Measurements from ENCODE around the gene NMD3.
"Not testable (repeated sequence)": the region's sequence is repeated elsewhere in the genome, so short reads cannot be mapped to it uniquely, and the experiment has no call there.

The NMD3 gene

DNA sequence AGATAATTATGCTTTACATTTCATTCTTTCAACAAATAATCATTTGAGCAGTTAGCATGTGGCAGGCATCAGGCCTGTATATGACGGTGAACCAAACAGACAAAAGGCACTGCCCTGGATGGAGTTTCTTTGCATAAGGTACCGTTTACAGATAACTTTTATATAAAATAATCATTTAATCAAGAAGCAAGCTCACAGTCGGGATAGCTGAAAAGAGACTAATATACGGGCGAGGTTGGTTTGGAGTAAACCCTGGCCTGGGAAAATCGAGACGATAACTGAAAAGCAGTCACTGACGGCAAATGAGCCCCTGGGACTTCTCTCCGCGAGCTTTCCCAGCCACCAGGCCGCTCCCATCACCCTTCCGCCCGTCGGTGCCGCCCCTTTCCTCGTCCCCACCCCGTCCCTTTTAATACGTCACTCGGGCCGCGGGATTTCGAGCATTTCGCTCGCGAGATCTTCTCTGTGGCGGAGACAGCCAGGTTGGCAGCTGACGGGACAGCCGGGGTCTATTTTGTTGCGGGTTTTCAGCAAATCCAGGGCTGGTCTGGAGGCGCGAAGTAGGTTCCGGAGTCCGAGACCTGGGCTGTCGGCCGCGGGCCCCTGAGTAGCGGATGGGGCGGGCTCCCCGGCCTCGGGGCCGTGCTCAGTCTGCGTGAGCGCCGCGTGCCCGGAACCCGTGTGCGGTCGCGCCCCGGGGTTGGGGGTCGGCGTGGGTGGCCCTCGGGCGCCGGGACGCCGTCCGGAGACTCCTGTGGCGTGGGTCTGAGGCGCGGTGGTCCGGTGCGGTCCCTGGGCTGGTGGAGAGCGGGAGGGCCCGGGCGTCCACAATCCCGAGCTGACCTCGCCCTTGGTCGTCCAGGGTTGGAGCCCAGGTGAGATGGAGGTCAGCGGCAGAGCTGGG, at the start of gene NMD3:
Gene NMD3 (plus strand): TSS at position 462 of the 904 bp plus-strand sequence. CDS start 703 bp downstream, outside the sequence.
- FAIRE-seq = no peak

DNA sequence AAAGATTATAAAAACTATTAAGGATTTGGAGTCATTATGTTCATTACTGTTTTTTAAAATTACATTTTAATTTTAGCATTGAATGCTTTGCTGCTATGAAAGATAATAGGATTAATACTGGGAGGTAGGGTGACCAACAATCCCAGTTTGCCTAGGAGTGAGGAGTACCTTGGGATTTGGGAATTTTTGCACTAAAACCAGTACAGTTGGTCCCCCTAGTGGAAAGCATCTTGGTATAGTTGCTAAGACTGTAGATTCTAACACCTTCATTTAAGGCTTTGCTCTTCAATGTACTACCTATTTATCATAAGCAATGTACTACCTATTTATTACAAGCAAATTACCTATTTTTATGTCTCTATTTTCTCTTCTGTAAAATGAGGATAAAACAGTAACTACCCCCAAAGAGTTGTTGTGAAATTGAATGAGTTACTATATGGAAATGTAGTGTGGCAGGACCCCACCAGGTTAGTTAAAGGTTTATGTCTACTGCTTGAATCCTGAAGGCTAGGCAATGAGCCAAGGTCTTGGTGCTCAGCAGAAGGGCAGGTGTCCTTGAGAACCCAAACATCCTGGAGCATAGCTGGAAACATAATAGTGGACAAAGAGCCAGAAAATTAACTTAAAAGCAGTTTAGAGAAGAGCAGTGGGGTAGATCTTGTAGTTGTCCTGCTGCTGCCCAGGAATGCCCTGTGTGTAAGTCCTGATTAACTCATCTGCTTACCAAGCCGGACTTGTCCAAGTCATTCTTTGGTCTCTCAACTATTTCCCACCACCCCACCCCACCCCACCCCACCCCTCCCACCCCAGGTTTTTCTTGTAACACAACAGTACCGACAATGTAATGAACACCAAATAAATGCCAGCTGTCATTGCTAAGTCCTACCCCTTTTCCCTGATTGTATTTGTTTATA, 49.2 kb upstream of the NMD3 start:
- no peak for FAIRE-seq

DNA sequence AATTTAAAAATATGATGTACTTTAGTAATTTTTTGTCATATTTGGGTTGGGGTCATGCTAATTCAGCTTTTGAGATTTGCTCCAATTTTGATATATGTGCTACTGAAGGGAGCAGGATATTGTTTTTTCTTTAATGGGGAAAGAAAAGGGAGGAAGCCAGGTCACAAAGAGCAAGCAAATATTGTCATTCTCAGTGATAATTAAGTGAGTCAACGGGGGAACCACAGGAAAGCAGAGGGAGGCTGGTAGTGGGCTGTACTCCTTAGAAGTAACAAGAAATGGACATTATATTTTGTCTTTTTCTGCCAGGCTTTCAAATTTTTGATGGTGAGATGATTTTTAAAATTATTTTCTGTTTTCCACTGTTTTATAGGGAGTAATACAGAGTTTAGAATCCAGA, 45.6 kb upstream of the NMD3 start:
- no peak for FAIRE-seq

DNA sequence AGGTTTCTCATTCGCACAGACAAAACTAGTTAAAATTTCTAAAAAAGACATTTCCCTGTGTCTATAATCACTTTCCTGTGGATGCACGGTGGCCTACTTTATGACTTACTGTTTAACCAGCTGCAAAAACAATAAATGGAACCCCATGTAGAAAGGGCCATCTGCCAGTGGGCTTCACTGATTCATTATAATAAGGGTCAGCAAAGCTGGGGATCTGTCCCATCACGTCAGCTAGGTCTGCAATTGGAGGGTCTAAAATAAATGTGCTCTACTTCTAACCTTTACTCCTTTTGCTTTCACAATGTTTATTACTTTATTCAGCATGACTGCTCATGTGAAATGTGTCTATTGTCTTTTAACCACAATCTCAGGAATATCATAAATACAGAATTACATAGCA, 43.1 kb upstream of the NMD3 start:
- no peak for FAIRE-seq

DNA sequence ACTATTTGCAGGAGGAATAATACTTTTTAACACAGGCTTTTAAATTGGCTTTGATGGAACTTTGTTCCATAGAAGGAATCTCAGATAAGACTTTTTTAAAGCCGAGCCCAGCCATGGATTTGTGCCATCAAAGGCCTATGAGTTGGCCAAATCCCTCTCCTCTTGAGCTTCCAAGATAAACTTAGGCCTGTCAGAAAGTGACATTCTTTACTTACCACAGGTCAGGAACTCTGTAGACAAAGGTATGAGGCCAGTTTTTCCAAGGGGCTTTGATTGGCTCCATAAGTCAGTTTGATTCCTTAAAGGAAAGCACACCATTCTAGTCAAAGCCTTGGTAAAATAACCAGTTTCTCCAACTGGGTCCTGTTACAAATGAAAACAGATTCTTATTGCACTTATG, 39.7 kb upstream of the NMD3 start:
- FAIRE-seq = not testable (repeated sequence)

DNA sequence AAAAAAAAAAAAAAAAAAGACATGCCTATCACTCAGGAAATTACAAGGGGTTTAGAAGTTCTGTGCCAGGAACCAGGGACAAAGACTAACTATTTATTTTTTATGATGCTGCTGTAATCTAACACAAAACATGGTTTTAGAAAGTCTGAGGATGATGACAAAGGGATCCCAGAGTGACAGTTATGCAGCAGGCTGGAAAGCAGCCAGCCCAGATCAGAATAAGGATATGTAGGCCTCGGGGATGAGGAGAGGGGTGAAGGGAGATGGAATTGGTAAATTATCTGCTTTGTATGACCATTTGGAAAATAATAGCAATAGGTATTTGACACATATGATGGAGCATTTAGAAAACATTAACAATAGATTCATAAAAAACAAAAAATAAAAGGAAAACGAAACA, 34.1 kb upstream of the NMD3 start:
- FAIRE-seq = no peak

DNA sequence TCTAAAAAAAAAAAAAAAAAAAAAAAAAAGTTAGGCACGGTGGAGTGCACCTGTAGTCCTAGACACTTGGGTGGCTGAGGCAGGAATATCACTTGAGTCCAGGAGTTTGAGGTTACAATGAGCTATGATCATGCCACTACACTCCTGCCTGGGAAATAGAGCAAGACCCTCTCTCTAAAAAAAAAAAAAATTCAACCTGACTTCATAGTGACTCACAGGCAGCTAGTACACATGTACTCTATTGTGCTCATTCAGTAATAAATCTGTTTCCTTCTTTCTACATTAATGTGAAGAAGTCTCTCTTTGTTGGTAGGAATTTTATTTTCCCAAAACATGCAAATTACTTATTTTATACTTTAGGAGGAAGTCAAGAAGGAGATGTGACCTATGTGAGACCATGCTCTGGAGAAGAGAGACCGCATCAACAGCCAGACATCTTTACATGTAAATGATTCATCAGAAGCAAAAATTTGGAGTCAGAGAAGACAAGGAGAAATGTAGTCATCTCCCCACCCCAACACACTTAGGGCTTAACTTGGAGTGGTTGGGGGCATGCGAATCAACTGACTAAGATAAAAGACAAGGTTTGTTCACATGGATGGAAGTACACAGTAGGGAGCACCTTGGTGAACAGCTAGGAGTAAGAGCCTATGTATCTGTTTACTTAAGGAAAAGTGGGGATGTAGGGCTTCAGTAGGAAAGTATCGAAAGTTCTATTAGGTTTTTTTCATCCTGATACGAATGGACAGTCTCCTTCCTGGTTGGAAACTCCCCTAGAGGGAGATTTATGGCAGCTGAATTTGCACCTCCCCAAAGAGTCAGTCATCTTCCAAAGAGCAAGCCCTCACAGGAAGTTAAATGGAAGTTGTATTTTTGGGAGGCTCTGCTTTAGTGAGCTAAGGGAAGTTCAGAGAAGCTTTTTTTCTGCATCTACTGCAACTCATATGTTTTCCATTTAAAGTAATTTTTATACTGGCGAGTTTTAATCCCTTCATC, 23.0 kb upstream of the NMD3 start:
- FAIRE-seq = no peak

DNA sequence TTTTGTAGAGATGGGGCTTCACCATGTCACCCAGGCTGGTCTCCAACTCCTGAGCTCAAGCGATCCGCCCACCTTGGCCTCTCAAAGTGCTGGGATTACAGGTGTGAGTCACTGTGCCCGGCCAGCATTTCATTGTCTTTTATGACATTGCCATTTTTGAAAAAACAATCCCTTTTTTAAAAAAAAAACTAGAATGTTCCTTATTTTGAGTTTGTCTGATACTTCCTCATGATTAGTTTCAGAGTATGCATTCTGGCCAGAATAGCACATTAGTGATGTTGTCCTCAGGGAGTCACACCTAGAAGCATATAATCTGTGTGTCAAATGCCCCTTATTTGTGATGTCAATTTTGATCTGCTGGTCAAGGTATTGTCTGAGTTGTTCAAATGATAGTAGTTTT, 21.2 kb upstream of the NMD3 start:
- FAIRE-seq = no peak

DNA sequence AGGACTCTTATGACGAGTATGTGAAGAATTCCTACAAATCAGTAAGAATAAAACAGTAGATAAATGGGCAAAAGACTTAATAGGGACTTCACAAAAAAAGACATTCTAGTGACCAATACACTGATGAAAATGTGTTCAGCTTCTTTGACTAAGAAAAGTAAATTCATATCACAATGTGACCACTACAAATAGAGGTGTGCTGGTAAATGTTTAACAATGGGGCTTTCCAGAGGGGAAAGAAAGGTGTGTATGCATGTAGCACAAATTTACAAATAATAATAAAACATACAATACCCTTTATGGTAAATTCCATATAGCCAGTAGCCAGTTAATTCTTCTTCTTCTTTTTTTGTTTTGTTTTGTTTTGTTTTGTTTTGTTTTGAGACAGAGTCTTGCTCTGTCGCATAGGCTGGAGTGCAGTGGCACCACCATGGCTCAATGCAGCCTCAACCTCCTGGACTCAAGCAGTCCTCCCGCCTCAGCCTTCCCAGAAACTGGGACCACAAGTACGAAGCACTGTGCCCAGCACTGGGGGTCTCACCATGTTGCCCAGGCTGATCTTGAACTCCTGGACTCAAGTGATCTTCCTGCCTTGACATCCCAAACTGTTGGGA, 17.5 kb upstream of the NMD3 start:
- no peak for FAIRE-seq

DNA sequence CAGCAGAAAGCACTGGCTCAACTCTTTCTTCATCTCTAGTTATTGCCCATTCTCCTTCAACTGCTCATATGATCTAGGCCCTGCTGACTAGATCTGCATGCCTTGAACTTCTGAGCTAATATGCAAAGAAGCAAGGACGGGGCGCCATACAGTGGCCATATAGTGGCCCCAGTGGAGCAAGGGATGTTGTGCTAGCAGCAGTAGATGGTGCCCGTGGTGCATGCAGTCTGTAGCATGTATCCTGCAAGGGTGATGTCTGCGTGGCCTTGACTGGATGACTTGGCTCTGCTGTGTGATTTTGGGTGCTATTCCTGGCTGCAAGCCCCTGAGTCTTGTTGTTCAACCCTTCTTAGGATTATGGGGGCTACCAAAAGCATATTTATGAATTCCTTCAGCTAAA, 12.2 kb upstream of the NMD3 start:
- no peak for FAIRE-seq

DNA sequence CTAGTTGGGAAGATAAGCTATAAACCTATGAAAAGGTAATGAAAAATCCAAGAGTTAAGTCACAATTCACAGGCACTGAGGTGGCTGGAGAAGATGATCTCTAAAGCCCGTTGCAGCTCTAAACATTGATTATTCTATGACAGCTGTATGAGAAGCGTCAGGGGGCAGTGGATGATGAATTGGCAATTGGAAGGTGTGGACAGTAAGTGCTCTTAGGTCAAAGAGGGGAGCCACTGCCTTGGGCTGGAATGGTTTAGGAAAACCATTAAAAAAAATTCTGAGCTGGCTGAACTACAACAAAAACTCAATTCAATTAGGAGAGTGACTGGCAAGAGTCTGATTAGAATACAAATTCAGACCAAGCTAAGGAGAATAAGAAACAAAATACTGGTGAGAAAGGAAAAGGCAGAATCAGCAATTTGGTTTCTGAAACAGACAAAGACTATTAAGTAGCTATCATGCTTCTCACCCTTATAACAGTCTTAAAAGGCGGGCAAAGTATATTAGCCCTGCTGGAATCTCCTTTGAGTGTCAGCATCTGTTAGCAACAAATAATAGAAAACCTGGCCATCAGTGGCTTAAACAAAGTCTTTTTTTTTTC, 8.8 kb upstream of the NMD3 start:
- no peak for FAIRE-seq

DNA sequence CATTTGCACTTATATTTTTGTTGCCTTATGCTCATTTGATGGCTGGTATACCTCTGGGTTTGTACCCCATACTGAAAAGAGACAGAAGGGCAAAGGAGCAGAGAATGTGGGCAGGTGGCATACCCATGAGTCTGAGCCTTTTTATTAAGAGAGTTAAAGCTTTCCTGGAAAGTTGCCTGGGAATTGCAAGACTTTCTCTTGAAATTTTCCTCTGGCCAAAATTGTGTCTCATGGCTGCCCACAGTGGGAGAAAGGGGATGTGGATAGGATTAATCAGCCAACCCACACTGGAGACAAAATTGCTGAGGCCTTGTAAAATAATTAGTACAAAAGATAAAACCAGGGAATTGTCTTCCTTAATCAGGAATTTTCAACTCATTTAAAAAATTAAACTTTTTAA, 8.2 kb upstream of the NMD3 start:
- no peak for FAIRE-seq

DNA sequence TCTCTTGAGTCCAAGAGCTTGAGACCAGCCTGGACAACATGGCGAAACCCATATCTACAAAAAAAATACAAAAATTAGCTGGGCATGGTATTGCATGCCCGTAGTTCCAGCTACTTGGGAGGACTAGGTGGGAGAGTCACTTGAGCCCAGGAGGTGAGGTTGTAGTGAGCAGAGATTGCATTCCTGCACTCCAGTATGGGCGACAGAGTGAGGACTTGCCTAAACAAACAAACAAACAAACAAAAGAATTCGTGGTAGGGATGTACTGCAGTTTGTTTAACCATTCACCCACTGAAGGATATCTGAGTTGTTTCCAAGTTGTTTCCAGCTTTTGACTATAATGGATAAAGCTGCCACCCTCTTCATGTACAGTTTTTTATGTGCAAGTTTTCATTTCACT, 7.5 kb upstream of the NMD3 start:
- no peak for FAIRE-seq

DNA sequence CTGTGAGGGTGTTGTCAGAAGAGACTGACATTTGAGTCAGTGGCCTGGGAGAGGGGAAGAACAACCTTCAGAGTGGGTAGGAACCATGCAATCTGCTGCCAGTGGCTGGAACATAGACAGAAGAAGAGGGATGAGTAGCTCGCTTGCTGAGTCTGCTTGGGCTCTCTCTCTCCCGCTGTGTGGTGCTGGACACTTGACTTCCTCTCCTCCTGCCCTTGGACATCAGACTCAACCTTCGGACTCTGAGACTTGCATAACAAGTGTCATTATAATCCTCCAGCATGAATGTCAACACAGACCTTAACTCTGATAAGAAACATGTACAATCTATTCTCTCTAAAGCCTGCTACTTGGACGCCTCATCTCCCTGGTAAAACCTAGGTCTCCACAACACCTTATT, 5.9 kb upstream of the NMD3 start:
- no peak for FAIRE-seq

DNA sequence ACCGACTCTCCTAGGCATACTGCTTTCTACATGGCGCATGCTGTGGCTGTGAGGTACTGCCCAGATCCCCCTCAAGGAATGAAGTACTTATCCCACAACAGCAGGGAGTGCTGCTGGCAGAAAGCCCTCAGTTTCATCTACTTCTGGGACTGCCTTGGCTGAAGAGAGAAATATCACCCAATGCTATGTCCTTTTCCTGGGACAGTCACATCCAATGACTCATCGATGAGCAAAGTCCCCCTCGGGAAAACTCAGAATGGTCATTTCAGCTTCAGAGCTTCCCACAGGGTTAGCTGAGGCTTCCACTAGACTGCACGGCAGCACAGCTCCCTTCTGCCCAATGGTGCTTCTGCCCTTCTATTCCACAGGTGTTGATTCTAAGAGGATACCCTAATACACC, 3.6 kb upstream of the NMD3 start:
- FAIRE-seq = no peak

DNA sequence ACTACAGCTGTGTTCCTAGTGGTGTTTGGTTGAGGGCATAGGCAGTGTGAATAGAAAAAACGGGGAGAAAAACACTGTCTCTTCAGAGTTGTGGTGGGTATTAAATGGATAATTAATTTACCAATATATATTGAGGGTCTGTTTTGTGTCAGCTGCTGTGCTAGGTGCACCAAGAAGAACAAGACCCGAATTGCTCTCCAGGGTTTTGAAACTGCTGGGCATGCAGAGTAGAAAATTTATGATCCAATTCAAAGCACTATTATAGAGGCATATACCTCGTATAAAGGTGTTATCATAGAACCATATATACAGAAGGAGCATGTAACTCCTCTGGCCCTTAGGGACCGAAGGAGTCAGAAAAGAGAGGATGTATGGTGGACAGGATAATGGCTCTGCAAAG, 1.6 kb upstream of the NMD3 start:
- no peak for FAIRE-seq

DNA sequence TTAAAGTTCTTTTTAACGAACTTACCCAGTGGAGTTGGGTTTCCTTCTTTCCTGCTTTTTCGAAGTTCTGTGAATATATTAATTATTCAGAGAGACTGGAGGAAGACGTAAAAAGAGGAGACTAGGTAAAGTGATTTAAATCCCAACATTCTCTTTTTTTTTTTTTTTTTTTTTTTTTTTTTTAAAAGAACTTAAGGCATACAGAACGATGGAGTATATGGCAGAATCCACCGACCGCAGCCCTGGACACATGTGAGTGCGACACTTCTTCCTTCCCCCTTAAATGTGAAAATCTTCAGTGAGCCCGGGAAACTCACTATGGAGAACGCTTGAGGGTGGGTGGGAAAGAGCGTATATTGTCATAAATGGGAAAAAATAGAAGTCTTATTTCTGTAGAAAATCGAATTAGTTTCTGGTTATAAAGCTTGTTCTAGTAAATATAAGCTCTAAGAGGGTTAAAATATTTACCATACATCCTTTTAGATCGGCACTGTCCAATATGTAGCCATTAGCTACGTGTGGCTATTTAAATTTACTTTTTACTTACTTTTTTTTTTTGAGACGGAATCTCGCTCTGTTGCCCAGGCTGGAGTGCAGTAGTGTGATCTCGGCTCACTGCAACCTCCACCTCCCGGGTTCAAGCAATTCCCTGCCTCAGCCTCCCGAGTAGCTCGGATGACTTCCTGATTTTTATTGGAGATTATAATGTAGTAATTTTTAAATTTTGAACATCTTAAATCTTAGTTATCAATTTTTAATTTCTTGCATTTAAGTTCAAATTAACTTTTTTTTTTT, 892 bp downstream of the NMD3 start:
- no peak for FAIRE-seq

DNA sequence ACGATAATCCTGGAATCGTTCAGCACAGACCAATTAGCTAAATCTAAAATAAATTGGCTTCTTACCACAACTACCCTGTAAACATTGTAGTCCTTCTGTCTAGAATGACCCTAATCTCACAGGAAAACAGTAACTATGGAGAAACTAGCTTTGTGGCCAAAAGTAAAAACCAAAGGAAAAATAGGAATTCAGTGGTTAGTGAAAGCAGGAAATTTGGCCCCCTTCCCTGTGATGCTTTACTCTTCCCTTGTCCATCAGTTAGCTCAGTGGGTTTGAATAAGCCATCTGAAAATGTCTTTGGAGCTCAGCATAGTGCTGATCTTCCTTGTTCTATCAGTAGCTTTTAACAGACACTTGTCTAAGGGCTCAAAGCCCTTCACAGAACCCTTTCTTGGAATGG, 1.6 kb downstream of the NMD3 start:
- FAIRE-seq = no peak

DNA sequence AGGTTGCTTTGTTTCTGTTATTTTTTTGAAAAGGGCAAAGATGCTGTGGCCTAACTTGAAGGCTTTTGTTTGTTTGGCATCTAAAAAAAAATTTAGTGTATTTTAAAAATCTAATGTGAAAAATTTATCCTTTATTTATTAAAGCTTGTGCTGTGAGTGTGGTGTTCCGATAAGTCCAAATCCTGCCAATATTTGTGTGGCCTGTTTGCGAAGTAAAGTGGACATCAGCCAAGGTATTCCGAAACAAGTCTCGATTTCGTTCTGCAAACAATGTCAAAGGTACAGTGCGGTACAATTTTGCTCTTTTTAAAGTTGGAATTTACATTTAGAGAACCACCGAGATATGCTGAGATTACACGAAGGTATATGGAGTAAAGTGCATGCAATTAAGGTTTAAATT, 3.7 kb downstream of the NMD3 start:
- no peak for FAIRE-seq

DNA sequence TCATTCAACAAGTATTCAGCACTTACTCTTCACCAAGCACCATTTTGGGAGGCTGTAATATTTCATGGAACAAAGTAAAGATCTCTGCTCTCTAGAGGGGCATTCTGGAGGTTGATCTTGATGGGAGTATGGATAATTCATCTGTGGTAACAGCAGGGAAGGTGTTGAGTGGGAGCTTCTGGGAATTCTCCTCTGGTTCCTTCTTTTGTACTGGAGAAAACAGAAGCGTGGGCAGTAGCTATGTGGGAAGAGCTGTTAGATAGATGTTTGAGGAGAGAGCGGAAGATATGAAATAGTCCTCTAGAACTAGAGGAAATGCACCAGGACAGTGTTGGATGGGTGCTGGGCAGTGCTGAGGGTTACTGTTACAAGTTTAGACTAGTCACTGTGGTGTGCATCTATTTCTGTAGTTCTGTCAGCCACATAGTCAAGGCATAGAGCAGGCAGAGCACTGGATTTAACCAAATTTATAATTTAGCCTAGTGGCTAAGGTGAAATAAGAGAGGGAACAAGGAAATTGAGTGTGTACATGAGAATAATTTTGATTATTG, 9.6 kb downstream of the NMD3 start:
- FAIRE-seq = no peak

DNA sequence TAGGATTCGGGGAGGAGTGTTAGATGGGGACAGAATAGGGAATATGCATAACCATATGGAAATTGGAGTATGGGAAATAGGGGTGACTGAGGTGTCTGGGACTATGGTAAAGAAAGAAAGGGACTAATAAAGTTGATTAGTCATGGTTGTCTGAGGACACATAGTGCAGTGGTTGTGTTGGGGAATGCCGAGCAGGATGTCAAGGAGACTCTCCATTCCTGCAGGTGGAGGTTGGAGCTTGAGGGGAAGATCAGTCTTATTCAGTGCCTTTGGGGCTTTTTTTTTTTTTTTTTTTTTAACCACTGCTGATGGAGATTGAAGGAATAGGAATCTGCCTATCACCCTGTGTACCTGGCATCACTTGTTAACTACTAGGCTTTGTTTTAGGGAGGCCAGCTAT, 10.8 kb downstream of the NMD3 start:
- FAIRE-seq = no peak

Data from colon (tissue), 2 donors.